ENCODE results near the gene POLR1B.

- TF ChIP-seq CTCF (IDR thresholded peaks at IDR 0.05; ENCODE audit: insufficient read depth, low read depth, low read length) (no peak), EZH2 (IDR thresholded peaks at IDR 0.05; ENCODE audit: insufficient read depth, low read length) (no peak)
Measured at GRCh38 chr2:112529757-112530156, 12.5 kb upstream of the POLR1B start.

Measured in astrocyte (in vitro differentiated cells and primary cell).